ENCODE data around the gene HSBP1.

Gene HSBP1

DNA sequence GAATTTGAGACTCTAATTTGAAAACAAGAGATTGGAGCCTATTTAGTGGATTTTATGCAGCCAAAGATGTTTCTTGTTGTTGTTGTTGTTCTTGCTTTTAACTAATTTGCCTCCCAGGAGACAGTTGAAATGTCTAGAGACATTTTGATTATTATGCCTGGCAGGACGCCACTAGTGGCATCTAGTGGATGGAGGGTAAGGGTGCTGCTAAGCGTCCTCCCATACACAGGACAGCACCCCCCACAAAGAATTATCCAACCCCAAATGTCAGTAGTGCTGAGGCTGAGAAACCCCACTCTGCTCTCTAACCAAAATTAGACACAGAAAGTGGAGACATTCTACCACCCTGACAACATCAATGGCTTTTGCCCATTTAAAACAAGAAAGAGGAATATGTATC lies 15.4 kb upstream of the HSBP1 start:
- no peaks in the 10 kb centered on the region for H3K36me3 ChIP-seq (replicated peaks)
- in situ Hi-C loops (cut with MboI; ENCODE audit: low sequenced_read_pairs): no loop called here
- no peaks in the 10 kb centered on the region for H3K9me3 ChIP-seq
- DNase-seq (ENCODE audit: low spot score in 2 of 2): no peak
- no peak overlapping the region for H3K4me3 ChIP-seq
- no peaks in the 10 kb centered on the region for H3K4me1 ChIP-seq
- H3K27me3 ChIP-seq (ENCODE audit: low read depth): peaks cover 12% of the 10 kb centered on the region

GRCh38 chr16:83793179-83793578 lies 14.6 kb upstream of the HSBP1 start:
- in situ Hi-C loops (cut with MboI; ENCODE audit: low sequenced_read_pairs): no loop called here
- H3K9me3 ChIP-seq: no peaks in the 10 kb centered on the region

DNA sequence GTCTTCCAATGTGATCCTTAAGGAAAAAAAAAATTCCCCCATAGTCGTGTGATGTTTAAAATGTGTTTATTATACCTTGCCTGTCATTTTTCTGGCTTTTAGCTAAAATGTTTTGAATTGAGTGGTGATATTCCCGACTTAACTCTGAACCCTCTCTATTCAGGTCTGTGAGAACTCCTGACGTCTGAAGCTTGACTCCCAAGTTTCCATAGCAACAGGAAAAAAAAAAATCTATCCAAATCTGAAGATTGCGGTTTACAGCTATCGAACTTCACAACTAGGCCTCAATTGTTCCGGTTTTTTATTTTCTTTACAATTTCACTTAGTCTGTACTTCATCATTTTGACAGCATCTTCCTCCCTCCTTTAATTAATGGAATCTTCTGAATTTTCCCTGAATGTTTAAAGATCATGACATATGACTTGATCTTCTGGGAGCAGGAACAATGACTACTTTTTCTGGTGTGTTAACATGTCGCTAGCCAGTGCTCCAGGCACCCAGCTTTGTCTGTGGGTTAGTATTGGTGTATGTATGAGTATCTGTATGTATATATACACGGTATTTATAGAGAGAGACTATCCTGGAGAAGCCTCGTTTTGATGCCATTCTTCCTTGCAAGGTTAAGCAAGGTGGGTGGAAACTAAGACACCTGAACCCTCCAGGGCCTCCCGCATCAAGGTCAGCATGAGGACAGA lies 12.8 kb upstream of the HSBP1 start:
- Histone ChIP-seq H3K36me3 (replicated peaks) (no peaks in the 10 kb centered on the region), H3K4me3 (no peak overlapping the region), H3K4me1 (no peaks in the 10 kb centered on the region), H3K27me3 (ENCODE audit: low read depth) (peaks cover 29% of the 10 kb centered on the region), H3K9me3 (no peaks in the 10 kb centered on the region)
- DNase-seq (ENCODE audit: low spot score in 2 of 2): no peak
- in situ Hi-C loops (cut with MboI; ENCODE audit: low sequenced_read_pairs): no loop called here

More at GRCh38 chr16:83793179-83793578, 14.6 kb upstream of the HSBP1 start:
- Histone ChIP-seq H3K4me1 (no peaks in the 10 kb centered on the region), H3K36me3 (replicated peaks) (no peaks in the 10 kb centered on the region), H3K27me3 (ENCODE audit: low read depth) (peaks cover 16% of the 10 kb centered on the region), H3K4me3 (no peak overlapping the region)
- DNase-seq (ENCODE audit: low spot score in 2 of 2): no peak

DNA sequence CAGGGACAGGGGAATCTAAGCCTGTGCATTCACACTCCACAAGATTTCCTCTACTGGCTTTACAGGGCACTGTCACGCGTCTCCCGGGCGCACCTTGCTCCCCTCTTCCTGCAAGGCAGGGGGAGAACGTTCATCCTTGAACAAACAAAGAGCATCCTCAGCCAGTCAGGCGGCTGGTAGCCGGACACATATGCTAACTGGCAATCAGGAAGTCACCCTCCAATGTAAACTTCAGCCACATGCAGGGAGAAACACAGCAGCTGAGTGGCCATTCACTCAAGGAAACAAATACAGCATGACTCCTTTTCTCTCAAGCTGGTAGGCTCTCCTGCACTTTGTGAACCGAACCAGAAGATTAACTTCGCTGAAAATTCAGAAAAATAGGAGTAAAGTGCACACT lies 10.8 kb upstream of the HSBP1 start:
- Histone ChIP-seq H3K9me3 (no peaks in the 10 kb centered on the region), H3K27me3 (ENCODE audit: low read depth) (peaks cover 33% of the 10 kb centered on the region), H3K36me3 (replicated peaks) (no peaks in the 10 kb centered on the region), H3K4me1 (no peaks in the 10 kb centered on the region), H3K4me3 (no peak overlapping the region)
- in situ Hi-C loops (cut with MboI; ENCODE audit: low sequenced_read_pairs): no loop called here
- no peak for DNase-seq (ENCODE audit: low spot score in 2 of 2)

- Histone ChIP-seq H3K36me3 (replicated peaks) (no peaks in the 10 kb centered on the region), H3K9me3 (no peaks in the 10 kb centered on the region), H3K27me3 (ENCODE audit: low read depth) (peaks cover 33% of the 10 kb centered on the region), H3K4me3 (no peak overlapping the region), H3K4me1 (no peaks in the 10 kb centered on the region)
- in situ Hi-C loops (cut with MboI; ENCODE audit: low sequenced_read_pairs): no loop called here
- no peak for DNase-seq (ENCODE audit: low spot score in 2 of 2)
Observed at GRCh38 chr16:83799336-83799735, 8.4 kb upstream of the HSBP1 start.

DNA sequence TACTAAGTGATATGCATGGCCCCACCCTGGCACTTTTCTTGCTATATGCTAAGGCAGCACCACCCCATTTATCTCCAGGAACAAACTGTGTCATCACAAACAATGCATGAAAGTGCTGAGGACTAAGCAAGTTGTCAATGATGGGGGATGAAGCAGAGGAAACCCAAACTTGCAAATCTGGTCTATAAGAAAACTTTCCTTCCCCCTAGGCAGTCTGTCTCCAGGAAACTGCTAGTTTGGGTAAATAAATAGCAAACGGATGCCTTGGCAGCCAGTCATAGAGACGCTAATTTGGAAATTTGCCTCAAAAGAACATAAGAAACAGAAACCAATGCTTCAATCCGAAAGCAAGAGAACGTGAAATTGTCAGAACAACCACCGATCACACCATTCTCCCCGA lies 5.6 kb upstream of the HSBP1 start:
- Histone ChIP-seq H3K27me3 (ENCODE audit: low read depth) (peaks cover 23% of the 10 kb centered on the region), H3K9me3 (no peaks in the 10 kb centered on the region), H3K36me3 (replicated peaks) (no peaks in the 10 kb centered on the region), H3K4me3 (no peak overlapping the region), H3K4me1 (peaks cover under 1% of the 10 kb centered on the region; the same call in 1 of the 2 replicates)
- DNase-seq (ENCODE audit: low spot score in 2 of 2): no peak
- in situ Hi-C loops (cut with MboI; ENCODE audit: low sequenced_read_pairs): no loop called here

DNA sequence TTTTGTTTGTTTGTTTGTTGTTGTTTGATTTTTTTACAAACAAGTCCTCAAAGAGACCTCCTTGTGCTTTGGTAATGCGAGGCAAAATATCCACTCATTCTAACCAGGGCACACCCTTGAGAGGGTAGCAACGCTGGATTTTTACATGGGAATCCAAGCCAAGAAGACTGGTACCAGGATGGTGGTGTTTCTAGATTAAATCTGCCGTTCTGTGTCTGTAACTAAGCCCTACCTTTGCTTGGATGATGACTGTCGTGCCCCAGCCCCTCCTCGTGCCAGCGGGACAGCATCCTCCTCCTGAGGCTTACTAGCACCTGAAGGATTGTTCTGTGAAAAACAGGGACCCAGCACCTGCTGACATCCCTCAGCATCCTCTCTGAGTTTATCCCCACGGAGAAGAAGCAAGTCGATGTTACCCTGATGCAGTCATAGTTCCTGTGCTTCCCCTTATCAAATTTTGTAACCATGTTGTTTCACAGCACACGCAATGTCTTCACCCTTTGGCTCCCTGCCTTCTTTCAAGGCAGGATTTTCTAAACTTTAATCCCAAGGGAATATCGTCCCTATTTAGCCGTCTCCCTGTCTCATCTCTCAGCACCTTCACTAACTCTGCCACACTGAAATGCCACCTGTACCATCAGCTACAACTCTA lies 5.1 kb upstream of the HSBP1 start:
- Histone ChIP-seq H3K4me3 (no peak overlapping the region), H3K9me3 (no peaks in the 10 kb centered on the region), H3K4me1 (peaks cover 4% of the 10 kb centered on the region), H3K36me3 (replicated peaks) (no peaks in the 10 kb centered on the region), H3K27me3 (ENCODE audit: low read depth) (peaks cover 18% of the 10 kb centered on the region)
- no peak for DNase-seq (ENCODE audit: low spot score in 2 of 2)
- in situ Hi-C loops (cut with MboI; ENCODE audit: low sequenced_read_pairs): no loop called here

GRCh38 chr16:83803811-83804210 lies 4.0 kb upstream of the HSBP1 start:
- in situ Hi-C loops (cut with MboI; ENCODE audit: low sequenced_read_pairs): no loop called here

DNA sequence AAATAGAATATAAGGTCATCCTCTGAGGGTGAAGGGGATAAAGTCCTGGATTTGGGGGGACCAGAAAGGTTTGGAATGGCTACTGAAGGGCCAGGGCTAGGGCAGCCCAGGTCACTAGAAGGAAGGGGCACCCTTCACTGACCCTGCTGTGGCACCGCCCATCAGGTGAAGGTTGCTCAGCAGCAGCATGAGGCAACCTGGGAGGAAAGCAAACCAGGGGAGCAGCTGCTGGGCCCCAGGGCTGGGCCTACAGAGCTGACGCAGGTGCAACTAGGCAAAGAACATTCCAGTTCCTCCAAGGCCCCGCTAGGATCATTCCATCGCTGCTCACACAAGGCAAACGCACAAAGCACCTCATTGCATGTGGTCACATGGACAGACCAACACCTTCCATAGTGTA lies 3.4 kb upstream of the HSBP1 start:
- in situ Hi-C loops (cut with MboI; ENCODE audit: low sequenced_read_pairs): no loop called here
- H3K36me3 ChIP-seq (replicated peaks): 0 out of 2 replicates have a peak, but pooled peaks cover 2% of the 10 kb centered on the region
- peaks cover 7% of the 10 kb centered on the region for H3K4me1 ChIP-seq
- no peaks in the 10 kb centered on the region for H3K9me3 ChIP-seq
- H3K4me3 ChIP-seq: no peak overlapping the region
- no peak for DNase-seq (ENCODE audit: low spot score in 2 of 2)
- peaks cover 10% of the 10 kb centered on the region for H3K27me3 ChIP-seq (ENCODE audit: low read depth)

More at GRCh38 chr16:83803811-83804210, 4.0 kb upstream of the HSBP1 start:
- Histone ChIP-seq H3K4me3 (no peak overlapping the region), H3K27me3 (ENCODE audit: low read depth) (peaks cover 11% of the 10 kb centered on the region), H3K4me1 (peaks cover 4% of the 10 kb centered on the region), H3K36me3 (replicated peaks) (0 out of 2 replicates have a peak, but pooled peaks cover 2% of the 10 kb centered on the region), H3K9me3 (no peaks in the 10 kb centered on the region)
- no peak for DNase-seq (ENCODE audit: low spot score in 2 of 2)

- H3K4me1 ChIP-seq: peaks cover 18% of the 10 kb centered on the region
- no peaks in the 10 kb centered on the region for H3K27me3 ChIP-seq (ENCODE audit: low read depth)
- H3K36me3 ChIP-seq (replicated peaks): peaks cover 13% of the 10 kb centered on the region
- no peaks in the 10 kb centered on the region for H3K9me3 ChIP-seq
- no peak overlapping the region for H3K4me3 ChIP-seq
- DNase-seq (ENCODE audit: low spot score in 2 of 2): no peak
- in situ Hi-C loops (cut with MboI; ENCODE audit: low sequenced_read_pairs): no loop called here
Observed at GRCh38 chr16:83806036-83806435, 1.7 kb upstream of the HSBP1 start.

- no peak for DNase-seq (ENCODE audit: low spot score in 2 of 2)
- H3K4me1 ChIP-seq: peaks cover 23% of the 10 kb centered on the region
- H3K36me3 ChIP-seq (replicated peaks): peaks cover 17% of the 10 kb centered on the region
- no peak overlapping the region for H3K4me3 ChIP-seq
- no peaks in the 10 kb centered on the region for H3K27me3 ChIP-seq (ENCODE audit: low read depth)
- H3K9me3 ChIP-seq: no peaks in the 10 kb centered on the region
- in situ Hi-C loops (cut with MboI; ENCODE audit: low sequenced_read_pairs): no loop called here
Observed at GRCh38 chr16:83806731-83807130, 1.0 kb upstream of the HSBP1 start.

DNA sequence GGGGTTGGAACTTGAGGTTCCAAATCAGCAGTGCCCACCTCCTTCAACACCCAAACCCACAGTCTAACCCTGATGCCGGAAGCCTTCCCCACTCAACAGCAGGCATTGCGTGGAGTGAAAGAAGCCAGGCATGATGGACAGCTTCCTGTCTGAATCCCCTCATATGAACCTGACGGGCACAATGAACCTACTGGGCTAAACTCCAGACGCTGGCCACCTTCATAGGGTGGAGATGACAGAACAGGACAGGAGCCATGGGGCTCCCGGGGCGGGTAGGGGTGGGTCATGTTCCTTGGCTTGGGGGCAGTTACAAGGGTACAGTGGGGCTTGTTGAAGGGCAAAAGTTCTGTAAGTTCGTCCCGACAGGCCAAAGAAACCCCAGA lies 460 bp upstream of the HSBP1 start:
- in situ Hi-C loops (cut with MboI; ENCODE audit: low sequenced_read_pairs): no loop called here
- Histone ChIP-seq H3K9me3 (no peaks in the 10 kb centered on the region), H3K36me3 (replicated peaks) (peaks cover 17% of the 10 kb centered on the region), H3K27me3 (ENCODE audit: low read depth) (no peaks in the 10 kb centered on the region), H3K4me3 (peak overlapping the region; percentile 73), H3K4me1 (peaks cover 29% of the 10 kb centered on the region)
- no peak for DNase-seq (ENCODE audit: low spot score in 2 of 2)

- Histone ChIP-seq H3K27me3 (ENCODE audit: low read depth) (no peaks in the 10 kb centered on the region), H3K4me1 (peaks cover 39% of the 10 kb centered on the region), H3K9me3 (no peaks in the 10 kb centered on the region), H3K4me3 (peak overlapping the region; percentile 73), H3K36me3 (replicated peaks) (peaks cover 17% of the 10 kb centered on the region)
- DNase-seq (ENCODE audit: low spot score in 2 of 2): no peak
- in situ Hi-C loops (cut with MboI; ENCODE audit: low sequenced_read_pairs): no loop called here
Observed at GRCh38 chr16:83808573-83809014, 816 bp downstream of the HSBP1 start.

- Histone ChIP-seq H3K27me3 (ENCODE audit: low read depth) (no peaks in the 10 kb centered on the region), H3K36me3 (replicated peaks) (peaks cover 17% of the 10 kb centered on the region), H3K4me1 (peaks cover 44% of the 10 kb centered on the region), H3K9me3 (no peaks in the 10 kb centered on the region), H3K4me3 (peak overlapping the region; percentile 73)
- no peak for DNase-seq (ENCODE audit: low spot score in 2 of 2)
- in situ Hi-C loops (cut with MboI; ENCODE audit: low sequenced_read_pairs): no loop called here
Observed at GRCh38 chr16:83809092-83809491, 1.3 kb downstream of the HSBP1 start.
